Transverse colon (tissue), 4 donors: ENCODE data around the gene GABPB1. TPM values are rescaled to one million over a fixed set of nuclear protein-coding genes. Genes with fewer than 3 reads are reported as not detected.

Experiments used
- DNase-seq: peaks from one replicate; pipeline ENCODE4 v3.0.0-alpha.2; 2019
- H3K27ac ChIP-seq, 4 donors: fragments of 200-600 bp; sonication (generic); 2 replicates each; pipeline ENCODE4 v1.5.1; 2016 to 2018; ENCODE audit warnings: inconsistent platforms in 4 of 4
- H3K27me3 ChIP-seq: fragments of 200-600 bp; sonication (generic); 2 replicates; pipeline ENCODE4 v1.5.1; 2017; ENCODE audit warnings: inconsistent platforms
- H3K36me3 ChIP-seq, 4 donors: fragments of 200-600 bp; sonication (generic); 2 replicates each; pipeline ENCODE4 v1.5.1; 2017 to 2019; ENCODE audit warnings: inconsistent platforms in 4 of 4
- H3K4me1 ChIP-seq, 4 donors: fragments of 200-600 bp; sonication (generic); 2 replicates each; pipeline ENCODE4 v1.5.1; 2017 to 2020; ENCODE audit warnings: inconsistent platforms in 4 of 4
- H3K4me3 ChIP-seq, 4 donors: fragments of 200-600 bp; sonication (generic); 1 replicate in 1 of 4; 2 replicates in 3 of 4; pipeline versions ENCODE4 v1.5.1 to v1.6.1; 2017 to 2019; ENCODE audit warnings: inconsistent platforms in 4 of 4
- H3K9me3 ChIP-seq, 2 donors: fragments of 200-600 bp; sonication (generic); 2 replicates each; pipeline ENCODE4 v1.5.1; 2017 to 2019; ENCODE audit warnings: inconsistent platforms in 2 of 2
- CTCF ChIP-seq, 5 experiments: fragments of 200-600 bp in 3 of 5; fragments of 450-650 bp in 2 of 5; sonication (generic) in 3 of 5; IDR thresholded peaks; 1 replicate in 2 of 5; 2 replicates in 3 of 5; pipeline ENCODE4 v1.5.1; 2016 to 2017; ENCODE audit warnings: antibody characterized with exemption in 5 of 5, inconsistent platforms in 3 of 5, mild to moderate bottlenecking in 2 of 5, moderate library complexity in 1 of 5
- EP300 ChIP-seq: sonication (generic); formaldehyde crosslinking; IDR thresholded peaks from one replicate; pipeline ENCODE4 v1.6.1; 2017; ENCODE audit warnings: antibody characterized with exemption, low read depth
- POLR2A ChIP-seq: fragments of 450-650 bp; IDR thresholded peaks from one replicate; pipeline ENCODE4 v1.6.1; 2016; ENCODE audit warnings: antibody characterized with exemption, mild to moderate bottlenecking, moderate library complexity
- POLR2AphosphoS5 ChIP-seq, 3 donors: sonication (generic); formaldehyde crosslinking; IDR thresholded peaks; one replicate each; pipeline ENCODE4 v1.6.1; 2016; ENCODE audit warnings: antibody characterized with exemption in 3 of 3
- WGBS, 2 donors: methylation state at CpG; one replicate each; pipeline ENCODE4 v1.1.5; 2018; ENCODE audit warnings: low coverage in 1 of 2; 5-methylcytosine and 5-hydroxymethylcytosine counted together
- in situ Hi-C, 4 donors: fragments of 200-750 bp; cut with MboI; loops; one replicate each; pipeline versions ENCODE4 v1.15.0 to v1.15.1; 2017; ENCODE audit warnings: low sequenced_read_pairs in 3 of 4, low pct_ligation_motif_present in 1 of 4, low pct_unique_long_range_greater_than_20kb in 1 of 4
- intact Hi-C: fragments of 100-400 bp; cut with DNase I; formaldehyde crosslinking; loops from one replicate; pipeline ENCODE4 v1.15.1; 2023; ENCODE audit warnings: low total_unique reads
- total RNA-seq, 4 donors: library from RNA; depleted of rRNA; stranded (reverse); fragments of >200 nt; gene quantifications; one replicate each; pipeline ENCODE4 v1.1.0, GENCODE V29; 2016

The GABPB1 gene
- total RNA-seq, 4 donors from 2014 or later = 2.2 to 21.4 (median 13.1) TPM

- intact Hi-C loops = no loop called here
- no peaks in the 10 kb centered on the region for H3K36me3 ChIP-seq
- H3K4me3 ChIP-seq = no peak overlapping the region
- TF ChIP-seq EP300 (no peak), CTCF (IDR thresholded peaks at IDR 0.05) (no peak), POLR2AphosphoS5 (IDR thresholded peaks at IDR 0.05) (no peak), POLR2A (no peak)
- H3K9me3 ChIP-seq = no peaks in the 10 kb centered on the region
- in situ Hi-C loops = no loop called here
- peaks cover 0 to 3% (median 0%) of the 10 kb centered on the region in 4 donors for H3K4me1 ChIP-seq
- no peak overlapping the region for H3K27ac ChIP-seq
- 89 to 92% methylated on average over 2 of the region's 2 CpGs for WGBS, 2 donors
- no peak for DNase-seq
- H3K27me3 ChIP-seq = no peaks in the 10 kb centered on the region
Measured at GRCh38 chr15:50246631-50247030, 108.4 kb downstream of the GABPB1 start.

GRCh38 chr15:50244959-50245624, 109.9 kb downstream of the GABPB1 start:
- peaks cover 0 to 3% (median 0%) of the 10 kb centered on the region in 4 donors for H3K4me1 ChIP-seq
- no peaks in the 10 kb centered on the region for H3K27me3 ChIP-seq
- no peaks in the 10 kb centered on the region for H3K36me3 ChIP-seq
- TF ChIP-seq CTCF (IDR thresholded peaks at IDR 0.05) (no peak), EP300 (no peak), POLR2A (no peak), POLR2AphosphoS5 (IDR thresholded peaks at IDR 0.05) (no peak)
- H3K4me3 ChIP-seq = no peak overlapping the region
- H3K27ac ChIP-seq = no peak overlapping the region
- intact Hi-C loops = no loop called here
- no peaks in the 10 kb centered on the region for H3K9me3 ChIP-seq
- WGBS, 2 donors = 80 to 100% methylated on average over 1 to 2 of the region's 2 CpGs
- DNase-seq = no peak
- in situ Hi-C loops = no loop called here

GRCh38 chr15:50244153-50244552, 110.8 kb downstream of the GABPB1 start:
- in situ Hi-C loops = no loop called here
- no peaks in the 10 kb centered on the region for H3K9me3 ChIP-seq
- H3K4me3 ChIP-seq = no peak overlapping the region
- WGBS, 2 donors = 100% methylated on average over 1 of the region's 1 CpG
- DNase-seq = no peak
- no peaks in the 10 kb centered on the region for H3K27me3 ChIP-seq
- H3K36me3 ChIP-seq = no peaks in the 10 kb centered on the region
- intact Hi-C loops = no loop called here
- H3K4me1 ChIP-seq = peaks cover 0 to 3% (median 0%) of the 10 kb centered on the region in 4 donors
- TF ChIP-seq CTCF (IDR thresholded peaks at IDR 0.05) = no peak
- no peak overlapping the region for H3K27ac ChIP-seq

- TF ChIP-seq EP300 (no peak), POLR2AphosphoS5 (IDR thresholded peaks at IDR 0.05) (no peak), POLR2A (no peak), CTCF (IDR thresholded peaks at IDR 0.05) (no peak)
- no peaks in the 10 kb centered on the region for H3K9me3 ChIP-seq
- no peak overlapping the region for H3K27ac ChIP-seq
- 68 to 96% methylated on average over 3 to 5 of the region's 5 CpGs for WGBS, 2 donors
- no peak for DNase-seq
- in situ Hi-C loops (no loop called here), intact Hi-C loops (no loop called here)
- no peaks in the 10 kb centered on the region for H3K4me1 ChIP-seq
- H3K4me3 ChIP-seq = no peak overlapping the region
- H3K27me3 ChIP-seq = no peaks in the 10 kb centered on the region
- H3K36me3 ChIP-seq = no peaks in the 10 kb centered on the region
Measured at GRCh38 chr15:50241684-50242450, 113.1 kb downstream of the GABPB1 start.
